ENCODE measurements around the gene RFX1.

RFX1 gene

GRCh38 chr19:13930402-13930801, 75.7 kb downstream of the RFX1 start:
- CTCF ChIA-PET = interaction anchor here (1.0 kb wide), 2 partner anchors 23 to 145 kb away, joined by 4 to 5 read pairs; no protein-coding TSS in a partner anchor
- no peak overlapping the region for H3K4me3 ChIP-seq (ENCODE audit: low read depth, low read length)
- H3K9me3 ChIP-seq (ENCODE audit: control insufficient read depth, insufficient read depth, low read depth, low read length) = no peaks in the 10 kb centered on the region
- peaks cover 3 to 41% of the 10 kb centered on the region in 2 experiments; a peak in 2 of 3 replicates for H3K36me3 ChIP-seq (ENCODE audit: control insufficient read depth in 2 of 2, insufficient read depth in 1 of 2, low read length in 2 of 2)
- H3K27ac ChIP-seq (ENCODE audit: extremely low read depth, low read depth, low read length) = no peak overlapping the region
- POLR2A ChIA-PET = interaction anchor here (0.7 to 1.8 kb wide), 3 partner anchors 9 to 196 kb away, joined by 3 to 7 read pairs (median 4); no protein-coding TSS in a partner anchor
- TF ChIP-seq ZNF629 (tag by site-specific recombination; IDR thresholded peaks at IDR 0.05) (no peak), ZNF248 (tag by site-specific recombination; IDR thresholded peaks at IDR 0.05) (no peak), ZSCAN4 (tag by site-specific recombination; IDR thresholded peaks at IDR 0.05) (no peak), ZNF175 (tag by site-specific recombination; IDR thresholded peaks at IDR 0.05) (no peak), ZNF600 (tag by site-specific recombination; IDR thresholded peaks at IDR 0.05) (0 out of 2 replicates have a peak, but pooled peaks have one; percentile 28), SP2 (tag by site-specific recombination; IDR thresholded peaks at IDR 0.05) (peak; percentile 24; the same call in 1 of the 2 replicates), ZNF571 (tag by site-specific recombination; IDR thresholded peaks at IDR 0.05) (no peak), ZBTB21 (tag by site-specific recombination; IDR thresholded peaks at IDR 0.05) (no peak), ZNF610 (tag by site-specific recombination; IDR thresholded peaks at IDR 0.05; ENCODE audit: borderline replicate concordance) (no peak), HOXC10 (CRISPR knock-in tag; IDR thresholded peaks at IDR 0.05) (no peak), IKZF3 (tag by site-specific recombination; IDR thresholded peaks at IDR 0.05) (no peak), INSM2 (tag by site-specific recombination; IDR thresholded peaks at IDR 0.05) (no peak), ZNF24 (tag by site-specific recombination; IDR thresholded peaks at IDR 0.05) (no peak)
- no peaks in the 10 kb centered on the region for H3K4me1 ChIP-seq (ENCODE audit: control insufficient read depth, insufficient read depth, low read length)

GRCh38 chr19:13929956-13930355, 76.2 kb downstream of the RFX1 start:
- TF ChIP-seq BCL11B (tag by site-specific recombination; IDR thresholded peaks at IDR 0.05; ENCODE audit: low read depth) = no peak
- peak; percentile 43; the same call in 1 of the 2 replicates for TF ChIP-seq HIC1 (tag by site-specific recombination; IDR thresholded peaks at IDR 0.05)
- POLR2A ChIA-PET = interaction anchor here (0.7 kb wide), 1 partner anchor 197 kb away, joined by 4 read pairs; no protein-coding TSS in a partner anchor
- H3K4me1 ChIP-seq (ENCODE audit: control insufficient read depth, insufficient read depth, low read length) = no peaks in the 10 kb centered on the region
- no peak overlapping the region for H3K4me3 ChIP-seq (ENCODE audit: low read depth, low read length)
- H3K9me3 ChIP-seq (ENCODE audit: control insufficient read depth, insufficient read depth, low read depth, low read length) = no peaks in the 10 kb centered on the region
- H3K36me3 ChIP-seq (ENCODE audit: control insufficient read depth in 2 of 2, insufficient read depth in 1 of 2, low read length in 2 of 2) = peaks cover 8 to 44% of the 10 kb centered on the region in 2 experiments; a peak in 2 of 3 replicates
- CTCF ChIA-PET = interaction anchor here (1.0 kb wide), 1 partner anchor 22 kb away, joined by 4 read pairs; no protein-coding TSS in a partner anchor
- H3K27ac ChIP-seq (ENCODE audit: extremely low read depth, low read depth, low read length) = no peak overlapping the region

GRCh38 chr19:13929340-13929739, 76.8 kb downstream of the RFX1 start:
- CTCF ChIA-PET = no interaction called here
- TF ChIP-seq ZNF785 (tag by site-specific recombination; IDR thresholded peaks at IDR 0.05) (no peak), ZNF677 (tag by site-specific recombination; IDR thresholded peaks at IDR 0.05) (no peak), HIC1 (tag by site-specific recombination; IDR thresholded peaks at IDR 0.05) (peak; percentile 54)
- H3K4me3 ChIP-seq (ENCODE audit: low read depth, low read length) = no peak overlapping the region
- POLR2A ChIA-PET = interaction anchor here (0.6 kb wide), 1 partner anchor 875 kb away, joined by 6 read pairs; no protein-coding TSS in a partner anchor
- H3K9me3 ChIP-seq (ENCODE audit: control insufficient read depth, insufficient read depth, low read depth, low read length) = no peaks in the 10 kb centered on the region
- H3K27ac ChIP-seq (ENCODE audit: extremely low read depth, low read depth, low read length) = no peak overlapping the region
- H3K36me3 ChIP-seq (ENCODE audit: control insufficient read depth in 2 of 2, insufficient read depth in 1 of 2, low read length in 2 of 2) = peaks cover 12 to 50% of the 10 kb centered on the region in 2 experiments; a peak in 2 of 3 replicates
- H3K4me1 ChIP-seq (ENCODE audit: control insufficient read depth, insufficient read depth, low read length) = no peaks in the 10 kb centered on the region
